Measurements from ENCODE around the gene BLOC1S5. TPM values are rescaled to one million over a fixed set of nuclear protein-coding genes. Genes with fewer than 3 reads are reported as not detected.

The BLOC1S5 gene
- total and polyA plus RNA-seq, 12 donors = 3.6 to 14.1 (median 9.0) TPM

- H3K4me1 ChIP-seq = peaks cover 0 to 14% (median 0%) of the 10 kb centered on the region in 9 donors
- no peaks in the 10 kb centered on the region for H3K27me3 ChIP-seq
- TF ChIP-seq, protein P1, sequence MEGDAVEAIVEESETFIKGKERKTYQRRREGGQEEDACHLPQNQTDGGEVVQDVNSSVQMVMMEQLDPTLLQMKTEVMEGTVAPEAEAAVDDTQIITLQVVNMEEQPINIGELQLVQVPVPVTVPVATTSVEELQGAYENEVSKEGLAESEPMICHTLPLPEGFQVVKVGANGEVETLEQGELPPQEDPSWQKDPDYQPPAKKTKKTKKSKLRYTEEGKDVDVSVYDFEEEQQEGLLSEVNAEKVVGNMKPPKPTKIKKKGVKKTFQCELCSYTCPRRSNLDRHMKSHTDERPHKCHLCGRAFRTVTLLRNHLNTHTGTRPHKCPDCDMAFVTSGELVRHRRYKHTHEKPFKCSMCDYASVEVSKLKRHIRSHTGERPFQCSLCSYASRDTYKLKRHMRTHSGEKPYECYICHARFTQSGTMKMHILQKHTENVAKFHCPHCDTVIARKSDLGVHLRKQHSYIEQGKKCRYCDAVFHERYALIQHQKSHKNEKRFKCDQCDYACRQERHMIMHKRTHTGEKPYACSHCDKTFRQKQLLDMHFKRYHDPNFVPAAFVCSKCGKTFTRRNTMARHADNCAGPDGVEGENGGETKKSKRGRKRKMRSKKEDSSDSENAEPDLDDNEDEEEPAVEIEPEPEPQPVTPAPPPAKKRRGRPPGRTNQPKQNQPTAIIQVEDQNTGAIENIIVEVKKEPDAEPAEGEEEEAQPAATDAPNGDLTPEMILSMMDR (IDR thresholded peaks at IDR 0.05) = no peak
- ATAC-seq = peak in 4 of 8 donors; percentile 56 to 75 (median 62)
- WGBS, 2 donors = 31 to 35% methylated on average over 4 of the region's 4 CpGs
- no peaks in the 10 kb centered on the region for H3K9me3 ChIP-seq
- peaks cover 0 to 5% (median 0%) of the 10 kb centered on the region in 9 donors for H3K36me3 ChIP-seq
- intact Hi-C loops (cut with DNase I) = no loop called here
- peak overlapping the region in 2 of 10 donors; percentile 6 to 41 for H3K27ac ChIP-seq
- no peak overlapping the region for H3K4me3 ChIP-seq
- DNase-seq = no peak
Measured at GRCh38 chr6:8074213-8074612, 10.0 kb upstream of the BLOC1S5 start.

GRCh38 chr6:8073758-8074157, 9.6 kb upstream of the BLOC1S5 start:
- WGBS, 2 donors = 38 to 70% methylated on average over 3 of the region's 3 CpGs
- no peak for DNase-seq
- Histone ChIP-seq H3K27me3 (no peaks in the 10 kb centered on the region), H3K36me3 (peaks cover 0 to 5% (median 0%) of the 10 kb centered on the region in 9 donors), H3K27ac (peak overlapping the region in 1 of 10 donors; percentile 41), H3K9me3 (no peaks in the 10 kb centered on the region), H3K4me3 (no peak overlapping the region), H3K4me1 (peaks cover 0 to 14% (median 0%) of the 10 kb centered on the region in 9 donors)
- intact Hi-C loops (cut with DNase I) = no loop called here
- ATAC-seq = no peak
- TF ChIP-seq, protein P1 (IDR thresholded peaks at IDR 0.05) = no peak

DNA sequence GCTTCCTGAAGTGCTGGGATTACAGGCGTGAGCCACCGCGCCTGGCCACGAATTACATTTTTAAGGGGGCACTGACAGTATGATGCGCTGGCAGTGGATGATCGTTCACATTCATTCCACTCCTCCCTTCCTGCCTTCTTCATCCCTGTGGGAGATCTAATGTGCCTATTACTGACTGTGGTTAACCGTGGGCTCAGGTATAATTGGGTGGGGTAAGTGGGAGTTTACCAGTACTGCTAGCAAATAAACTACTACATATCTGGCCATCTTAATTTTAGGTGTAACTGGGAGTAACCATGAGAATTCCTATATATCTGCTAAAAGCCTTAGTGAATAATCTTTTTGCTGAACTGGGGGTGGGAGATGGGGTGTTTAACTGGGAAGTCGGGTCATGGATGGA, 6.5 kb upstream of the BLOC1S5 start:
- Histone ChIP-seq H3K9me3 (no peaks in the 10 kb centered on the region), H3K4me1 (peaks cover 0 to 14% (median 0%) of the 10 kb centered on the region in 9 donors), H3K4me3 (no peak overlapping the region), H3K27ac (no peak overlapping the region), H3K36me3 (no peaks in the 10 kb centered on the region), H3K27me3 (no peaks in the 10 kb centered on the region)
- TF ChIP-seq, protein P1 (IDR thresholded peaks at IDR 0.05) = no peak
- intact Hi-C loops (cut with DNase I) = no loop called here
- DNase-seq (no peak), ATAC-seq (no peak)
- 91% methylated on average over 8 of the region's 8 CpGs for WGBS, 2 donors

- Histone ChIP-seq H3K4me1 (peaks cover 0 to 16% (median 3%) of the 10 kb centered on the region in 9 donors), H3K4me3 (no peak overlapping the region), H3K36me3 (no peaks in the 10 kb centered on the region), H3K9me3 (no peaks in the 10 kb centered on the region), H3K27me3 (no peaks in the 10 kb centered on the region), H3K27ac (no peak overlapping the region)
- DNase-seq (no peak), ATAC-seq (no peak)
- WGBS, 2 donors = 75 to 77% methylated on average over 3 of the region's 3 CpGs
- TF ChIP-seq, protein P1 (IDR thresholded peaks at IDR 0.05) = no peak
- intact Hi-C loops (cut with DNase I) = loop anchor here in 1 of 10 donors (10.0 kb wide), 1 partner anchor 155 kb away; the partner anchor contains the start of gene TXNDC5
Measured at GRCh38 chr6:8069631-8070284, 5.6 kb upstream of the BLOC1S5 start.
